Stimulated activated naive CD4-positive, alpha-beta T cell treated with Interleukin-2 at 50 U/mL for 16 hours (primary cell): ENCODE data around the gene FMN1.

Experiments used
- DNase-seq: peaks from one replicate; lab custom pipeline; 2025; lab: John Stamatoyannopoulos, UW

Gene FMN1

GRCh38 chr15:32766101-32766500 lies 428.4 kb downstream of the FMN1 start:
- no peak for DNase-seq

- no peak for DNase-seq
These were observed 429.3 kb downstream of the FMN1 start for GRCh38 chr15:32765236-32765635.

GRCh38 chr15:32763295-32763694 lies 431.2 kb downstream of the FMN1 start:
- no peak for DNase-seq

GRCh38 chr15:32757426-32757825 lies 437.1 kb downstream of the FMN1 start:
- no peak for DNase-seq

GRCh38 chr15:32750979-32751378 lies 443.5 kb downstream of the FMN1 start:
- DNase-seq, result no peak

- DNase-seq, result no peak
These were observed 446.6 kb downstream of the FMN1 start for GRCh38 chr15:32747921-32748342.

- DNase-seq, result no peak
These were observed 448.2 kb downstream of the FMN1 start for GRCh38 chr15:32746116-32746857.

- no peak for DNase-seq
These were observed 450.9 kb downstream of the FMN1 start for GRCh38 chr15:32743411-32744140.

GRCh38 chr15:32739522-32740063 lies 454.9 kb downstream of the FMN1 start:
- no peak for DNase-seq

GRCh38 chr15:32738666-32739065 lies 455.8 kb downstream of the FMN1 start:
- no peak for DNase-seq

- DNase-seq, result no peak
These were observed 457.2 kb downstream of the FMN1 start for GRCh38 chr15:32737304-32737703.

- DNase-seq, result no peak
These were observed 457.8 kb downstream of the FMN1 start for GRCh38 chr15:32736701-32737061.

- DNase-seq, result no peak
These were observed 458.4 kb downstream of the FMN1 start for GRCh38 chr15:32735989-32736700.

- no peak for DNase-seq
These were observed 461.2 kb downstream of the FMN1 start for GRCh38 chr15:32733281-32733680.

- DNase-seq, result no peak
These were observed 461.8 kb downstream of the FMN1 start for GRCh38 chr15:32732574-32733157.

- no peak for DNase-seq
These were observed 463.5 kb downstream of the FMN1 start for GRCh38 chr15:32730677-32731654.

GRCh38 chr15:32729700-32730395 lies 464.7 kb downstream of the FMN1 start:
- no peak for DNase-seq

- DNase-seq, result no peak
These were observed 471.2 kb downstream of the FMN1 start for GRCh38 chr15:32723171-32723948.

GRCh38 chr15:32722136-32722535 lies 472.4 kb downstream of the FMN1 start:
- no peak for DNase-seq

GRCh38 chr15:32721596-32721995 lies 472.9 kb downstream of the FMN1 start:
- no peak for DNase-seq
